Spinal cord (tissue), 10 donors: ENCODE measurements around the gene RRAS2. TPM values are rescaled to one million over a fixed set of nuclear protein-coding genes. Genes with fewer than 3 reads are reported as not detected.

Experiments used
- DNase-seq, 6 donors: peaks; one replicate each; pipeline versions ENCODE4 v3.0.0 to v3.0.0-alpha.2; 2013 to 2015; ENCODE audit warnings: low spot score in 6 of 6, low read depth in 4 of 6
- H3K27ac ChIP-seq: one replicate; pipeline ENCODE4 v1.5.1; 2013; ENCODE audit warnings: low read depth, low read length, control low read depth
- H3K27me3 ChIP-seq: one replicate; pipeline ENCODE4 v1.6.1; 2013; ENCODE audit warnings: low read length; ENCODE audit not compliant: control insufficient read depth, insufficient read depth
- H3K36me3 ChIP-seq: one replicate; pipeline ENCODE4 v1.6.1; 2013; ENCODE audit warnings: low read length; ENCODE audit not compliant: control insufficient read depth, insufficient read depth
- H3K4me1 ChIP-seq: one replicate; pipeline ENCODE4 v1.6.1; 2013; ENCODE audit warnings: low read length; ENCODE audit not compliant: control insufficient read depth, insufficient read depth
- H3K4me3 ChIP-seq: one replicate; pipeline ENCODE4 v1.5.1; 2013; ENCODE audit warnings: low read depth, low read length, control low read depth
- H3K9me3 ChIP-seq: one replicate; pipeline ENCODE4 v1.6.1; 2013; ENCODE audit warnings: low read length; ENCODE audit not compliant: control insufficient read depth, insufficient read depth
- WGBS: methylation state at CpG from one replicate; pipeline ENCODE4 v1.1.5; 2013; ENCODE audit warnings: missing lambda C conversion rate; ENCODE audit not compliant: insufficient coverage; 5-methylcytosine and 5-hydroxymethylcytosine counted together
- polyA plus RNA-seq, 2 donors: library from polyadenylated mRNA; unstranded; fragments of 120-200 nt; gene quantifications; one replicate each; pipeline ENCODE4 v1.2.1, GENCODE V29; 2013; ENCODE audit not compliant: insufficient read length in 2 of 2
- total RNA-seq, 2 donors: library from RNA; depleted of rRNA in 1 of 2; stranded (reverse); fragments of 120-200 nt in 1 of 2; fragments of >200 nt in 1 of 2; gene quantifications; one replicate each; pipeline versions ENCODE4 v1.2.3 to v1.2.4, GENCODE V29; 2013 to 2014
- donor health status: healthy.

RRAS2 gene
- total and polyA plus RNA-seq, 4 donors: 44.0 to 56.2 (median 53.3) TPM

DNA sequence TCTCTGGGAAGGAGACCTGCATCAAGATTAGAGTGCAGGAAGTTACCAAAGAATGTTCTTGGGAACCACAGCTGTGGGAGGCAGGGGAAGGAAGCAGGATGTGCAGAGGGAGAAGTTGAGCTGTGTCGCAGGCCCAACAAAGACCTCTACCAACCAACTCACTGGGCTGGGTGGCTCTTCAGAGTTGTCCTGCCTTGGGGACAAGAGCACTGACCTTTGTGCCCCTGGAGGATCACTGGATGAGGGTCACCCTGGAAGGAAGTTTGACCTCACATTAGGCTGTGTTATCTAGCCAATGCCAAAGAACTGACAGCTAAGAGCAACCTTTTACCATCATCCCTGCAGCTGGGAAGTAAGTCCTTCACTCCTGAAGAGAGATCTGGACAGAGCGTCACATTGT is 130.6 kb downstream of the RRAS2 start:
- Histone ChIP-seq H3K9me3 (peaks cover 8% of the 10 kb centered on the region), H3K4me1 (peaks cover 16% of the 10 kb centered on the region), H3K4me3 (no peak overlapping the region), H3K27me3 (no peaks in the 10 kb centered on the region), H3K36me3 (no peaks in the 10 kb centered on the region), H3K27ac (no peak overlapping the region)
- DNase-seq: no peak
- no CpG with 5 or more reads among the region's 2 CpGs for WGBS

Other genes starting within 250 kb of the RRAS2 start
- gene COPB1, start 140.6 kb upstream of the RRAS2 start, total RNA-seq: 100 to 1,000 TPM; 155 to 167 TPM
- gene COPB1, start 140.6 kb upstream of the RRAS2 start, polyA plus RNA-seq: 10 to 100 TPM; 73.1 to 77.6 TPM
- gene PSMA1, start 161.2 kb upstream of the RRAS2 start, total RNA-seq: 100 to 1,000 TPM; 135 to 155 TPM
- gene PSMA1, start 161.2 kb upstream of the RRAS2 start, polyA plus RNA-seq: 100 to 1,000 TPM; 143 to 157 TPM